GM12891 (cell line): ENCODE data around the gene ADGRA3.

Experiments used
- DNase-seq: peaks from one replicate; pipeline ENCODE4 v3.0.0; 2011; ENCODE audit warnings: low spot score; ENCODE audit not compliant: insufficient read length
- FAIRE-seq: peaks from 2 replicates; lab custom pipeline; 2011; peaks lifted over from hg19 to GRCh38; lab: Jason Lieb, UNC
- PAX5 ChIP-seq: IDR thresholded peaks from 2 replicates; pipeline ENCODE4 v1.6.1; 2011; ENCODE audit warnings: low read length, moderate library complexity, mild to moderate bottlenecking; ENCODE audit not compliant: insufficient read depth, severe bottlenecking
- POLR2A ChIP-seq: IDR thresholded peaks from 2 replicates; pipeline ENCODE4 v1.6.1; 2011; ENCODE audit warnings: low read depth, low read length, control low read depth
- POLR2AphosphoS5 ChIP-seq: IDR thresholded peaks from 2 replicates; pipeline ENCODE4 v1.6.1; 2011; ENCODE audit warnings: low read depth, low read length, control low read depth
- POU2F2 ChIP-seq: IDR thresholded peaks from 2 replicates; pipeline ENCODE4 v1.6.1; 2011; ENCODE audit warnings: low read depth, mild to moderate bottlenecking, control low read depth, low read length, moderate library complexity
- SPI1 ChIP-seq: IDR thresholded peaks from 2 replicates; pipeline ENCODE4 v1.6.1; 2011; ENCODE audit warnings: low read depth, low read length, control low read depth
- TAF1 ChIP-seq: IDR thresholded peaks from 2 replicates; pipeline ENCODE4 v1.6.1; 2011; ENCODE audit warnings: low read depth, low read length, control low read depth

ADGRA3 gene

GRCh38 chr4:22474636-22475310 lies 41.1 kb downstream of the ADGRA3 start:
- FAIRE-seq, result no peak
- TF ChIP-seq POLR2AphosphoS5 (no peak), POLR2A (no peak)
- no peak for DNase-seq

- no peak for DNase-seq
- TF ChIP-seq POLR2AphosphoS5 (no peak), POU2F2 (no peak), SPI1 (no peak), POLR2A (no peak), PAX5 (no peak), TAF1 (no peak)
- no peak for FAIRE-seq
These were observed 42.6 kb downstream of the ADGRA3 start for GRCh38 chr4:22473268-22473667.

GRCh38 chr4:22471999-22472461 lies 43.8 kb downstream of the ADGRA3 start:
- DNase-seq (no peak), FAIRE-seq (no peak)
- TF ChIP-seq POU2F2 (no peak), POLR2A (no peak), PAX5 (no peak), POLR2AphosphoS5 (no peak), SPI1 (no peak), TAF1 (no peak)

- FAIRE-seq (no peak), DNase-seq (no peak)
- TF ChIP-seq PAX5 (no peak), POLR2AphosphoS5 (no peak), TAF1 (no peak), POLR2A (no peak), SPI1 (no peak)
These were observed 44.4 kb downstream of the ADGRA3 start for GRCh38 chr4:22471419-22471818.

- no peak for TF ChIP-seq POU2F2
- DNase-seq, result no peak
- no peak for FAIRE-seq
These were observed 49.3 kb downstream of the ADGRA3 start for GRCh38 chr4:22466581-22466980.

GRCh38 chr4:22465996-22466395 lies 49.9 kb downstream of the ADGRA3 start:
- no peak for DNase-seq
- no peak for FAIRE-seq
- no peak for TF ChIP-seq SPI1
- no peak for TF ChIP-seq POLR2A
- no peak for TF ChIP-seq POU2F2

- no peak for DNase-seq
- TF ChIP-seq POU2F2 (no peak), POLR2A (no peak), SPI1 (no peak), POLR2AphosphoS5 (no peak), TAF1 (no peak), PAX5 (no peak)
- no peak for FAIRE-seq
These were observed 50.5 kb downstream of the ADGRA3 start for GRCh38 chr4:22465349-22465748.

GRCh38 chr4:22463179-22463578 lies 52.7 kb downstream of the ADGRA3 start:
- DNase-seq (no peak), FAIRE-seq (no peak)

GRCh38 chr4:22462688-22463087 lies 53.2 kb downstream of the ADGRA3 start:
- FAIRE-seq (no peak), DNase-seq (no peak)
- TF ChIP-seq SPI1 (no peak), TAF1 (no peak), PAX5 (no peak), POU2F2 (no peak), POLR2AphosphoS5 (no peak), POLR2A (no peak)

More at GRCh38 chr4:22463179-22463578, 52.7 kb downstream of the ADGRA3 start:
- TF ChIP-seq PAX5, result no peak

- DNase-seq (no peak), FAIRE-seq (no peak)
- TF ChIP-seq POLR2A, result no peak
- no peak for TF ChIP-seq PAX5
- no peak for TF ChIP-seq POLR2AphosphoS5
These were observed 55.6 kb downstream of the ADGRA3 start for GRCh38 chr4:22460266-22460665.

GRCh38 chr4:22458098-22458497 lies 57.8 kb downstream of the ADGRA3 start:
- DNase-seq (no peak), FAIRE-seq (no peak)
- no peak for TF ChIP-seq POU2F2
- no peak for TF ChIP-seq TAF1
- TF ChIP-seq POLR2AphosphoS5, result no peak
- TF ChIP-seq SPI1, result no peak
- no peak for TF ChIP-seq PAX5
- no peak for TF ChIP-seq POLR2A
